ENCODE results near the gene RTL1. TPM values are rescaled to one million over a fixed set of nuclear protein-coding genes. Genes with fewer than 3 reads are reported as not detected.

The RTL1 gene
- total RNA-seq, 1 donor from 2014 or later = 159 TPM

GRCh38 chr14:100842799-100843198 lies 60.7 kb downstream of the RTL1 start:
- Mint-ChIP-seq H3K4me1 (ENCODE audit: low read depth) (peaks cover 52% of the 10 kb centered on the region), H3K27ac (peak overlapping the region; percentile 92), H3K9me3 (ENCODE audit: low read depth) (no peaks in the 10 kb centered on the region), H3K36me3 (ENCODE audit: insufficient read depth) (no peaks in the 10 kb centered on the region), H3K27me3 (no peaks in the 10 kb centered on the region), H3K4me3 (ENCODE audit: low read depth) (no peak overlapping the region)
- no peak for DNase-seq (ENCODE audit: low spot score, unreplicated experiment)
- TF ChIP-seq CTCF (IDR thresholded peaks at IDR 0.05; ENCODE audit: unreplicated experiment) = no peak

GRCh38 chr14:100841761-100842403 lies 61.6 kb downstream of the RTL1 start:
- no peak for DNase-seq (ENCODE audit: low spot score, unreplicated experiment)
- Mint-ChIP-seq H3K4me3 (ENCODE audit: low read depth) (no peak overlapping the region), H3K27me3 (no peaks in the 10 kb centered on the region), H3K4me1 (ENCODE audit: low read depth) (peaks cover 56% of the 10 kb centered on the region), H3K36me3 (ENCODE audit: insufficient read depth) (no peaks in the 10 kb centered on the region), H3K27ac (peak overlapping the region; percentile 92), H3K9me3 (ENCODE audit: low read depth) (no peaks in the 10 kb centered on the region)
- TF ChIP-seq CTCF (IDR thresholded peaks at IDR 0.05; ENCODE audit: unreplicated experiment) = no peak

- H3K4me3 Mint-ChIP-seq (ENCODE audit: low read depth) = no peak overlapping the region
- H3K27ac Mint-ChIP-seq = peak overlapping the region; percentile 95
- TF ChIP-seq CTCF (IDR thresholded peaks at IDR 0.05; ENCODE audit: unreplicated experiment) = no peak
- H3K27me3 Mint-ChIP-seq = no peaks in the 10 kb centered on the region
- H3K9me3 Mint-ChIP-seq (ENCODE audit: low read depth) = no peaks in the 10 kb centered on the region
- peaks cover 58% of the 10 kb centered on the region for H3K4me1 Mint-ChIP-seq (ENCODE audit: low read depth)
- no peaks in the 10 kb centered on the region for H3K36me3 Mint-ChIP-seq (ENCODE audit: insufficient read depth)
- DNase-seq (ENCODE audit: low spot score, unreplicated experiment) = no peak
These were observed 62.3 kb downstream of the RTL1 start for GRCh38 chr14:100841066-100841760.

GRCh38 chr14:100840286-100841065 lies 63.0 kb downstream of the RTL1 start:
- Mint-ChIP-seq H3K27me3 (no peaks in the 10 kb centered on the region), H3K4me1 (ENCODE audit: low read depth) (peaks cover 61% of the 10 kb centered on the region), H3K27ac (peak overlapping the region; percentile 95), H3K9me3 (ENCODE audit: low read depth) (no peaks in the 10 kb centered on the region), H3K36me3 (ENCODE audit: insufficient read depth) (no peaks in the 10 kb centered on the region), H3K4me3 (ENCODE audit: low read depth) (no peak overlapping the region)
- DNase-seq (ENCODE audit: low spot score, unreplicated experiment) = no peak
- TF ChIP-seq CTCF (IDR thresholded peaks at IDR 0.05; ENCODE audit: unreplicated experiment) = no peak

GRCh38 chr14:100839681-100840111 lies 63.8 kb downstream of the RTL1 start:
- H3K4me3 Mint-ChIP-seq (ENCODE audit: low read depth) = no peak overlapping the region
- peaks cover 65% of the 10 kb centered on the region for H3K4me1 Mint-ChIP-seq (ENCODE audit: low read depth)
- no peaks in the 10 kb centered on the region for H3K36me3 Mint-ChIP-seq (ENCODE audit: insufficient read depth)
- no peaks in the 10 kb centered on the region for H3K9me3 Mint-ChIP-seq (ENCODE audit: low read depth)
- peak overlapping the region; percentile 95 for H3K27ac Mint-ChIP-seq
- H3K27me3 Mint-ChIP-seq = no peaks in the 10 kb centered on the region
- no peak for TF ChIP-seq CTCF (IDR thresholded peaks at IDR 0.05; ENCODE audit: unreplicated experiment)
- no peak for DNase-seq (ENCODE audit: low spot score, unreplicated experiment)
